ENCODE results near the gene CRTC2. TPM values are rescaled to one million over a fixed set of nuclear protein-coding genes. Genes with fewer than 3 reads are reported as not detected.

CRTC2 gene
- total RNA-seq, 1 experiment from 2014 or later = 11.2 TPM

GRCh38 chr1:153973525-153973924 lies 15.1 kb upstream of the CRTC2 start:
- DNase-seq (ENCODE audit: low read depth) = no peak

- no peak for DNase-seq (ENCODE audit: low read depth)
Measured at GRCh38 chr1:153973071-153973470, 14.7 kb upstream of the CRTC2 start.

GRCh38 chr1:153970346-153970745 lies 11.9 kb upstream of the CRTC2 start:
- no peak for DNase-seq (ENCODE audit: low read depth)

- no peak for DNase-seq (ENCODE audit: low read depth)
Measured at GRCh38 chr1:153968972-153969371, 10.6 kb upstream of the CRTC2 start.

GRCh38 chr1:153968408-153968807 lies 10.0 kb upstream of the CRTC2 start:
- no peak for DNase-seq (ENCODE audit: low read depth)

GRCh38 chr1:153968000-153968363 lies 9.6 kb upstream of the CRTC2 start:
- DNase-seq (ENCODE audit: low read depth) = no peak

- DNase-seq (ENCODE audit: low read depth) = peak; percentile 96
Measured at GRCh38 chr1:153967107-153967999, 8.9 kb upstream of the CRTC2 start, which contains the start of gene CREB3L4. TSS of gene CREB3L4 (plus strand) at chr1:153967902. CDS start at chr1:153968526, 624 bp downstream.

DNA sequence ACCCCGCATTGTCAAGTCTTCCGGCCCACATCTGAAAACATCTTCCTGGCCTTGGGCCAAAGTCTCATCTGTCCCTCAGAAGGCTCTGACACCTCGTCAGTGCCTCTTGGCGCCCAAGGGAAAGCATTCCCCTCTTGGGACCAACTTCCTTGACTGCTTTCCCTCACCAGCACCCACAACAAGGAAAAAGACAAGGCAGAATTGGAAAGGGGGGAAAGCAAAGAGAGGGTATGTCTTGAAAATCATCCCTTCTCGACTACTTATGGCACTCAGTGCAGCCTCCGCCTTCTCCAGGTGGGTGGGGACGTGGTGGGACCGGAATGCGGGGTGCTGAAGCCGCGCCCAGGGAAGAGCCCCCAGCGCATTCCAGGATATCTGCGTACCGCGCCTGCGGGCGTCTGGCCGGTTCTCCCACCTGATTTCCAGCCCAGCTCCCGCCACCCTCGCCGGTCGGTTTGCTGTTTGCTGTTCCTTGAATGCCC lies 5.5 kb upstream of the CRTC2 start:
- DNase-seq (ENCODE audit: low read depth) = peak; percentile 65

DNA sequence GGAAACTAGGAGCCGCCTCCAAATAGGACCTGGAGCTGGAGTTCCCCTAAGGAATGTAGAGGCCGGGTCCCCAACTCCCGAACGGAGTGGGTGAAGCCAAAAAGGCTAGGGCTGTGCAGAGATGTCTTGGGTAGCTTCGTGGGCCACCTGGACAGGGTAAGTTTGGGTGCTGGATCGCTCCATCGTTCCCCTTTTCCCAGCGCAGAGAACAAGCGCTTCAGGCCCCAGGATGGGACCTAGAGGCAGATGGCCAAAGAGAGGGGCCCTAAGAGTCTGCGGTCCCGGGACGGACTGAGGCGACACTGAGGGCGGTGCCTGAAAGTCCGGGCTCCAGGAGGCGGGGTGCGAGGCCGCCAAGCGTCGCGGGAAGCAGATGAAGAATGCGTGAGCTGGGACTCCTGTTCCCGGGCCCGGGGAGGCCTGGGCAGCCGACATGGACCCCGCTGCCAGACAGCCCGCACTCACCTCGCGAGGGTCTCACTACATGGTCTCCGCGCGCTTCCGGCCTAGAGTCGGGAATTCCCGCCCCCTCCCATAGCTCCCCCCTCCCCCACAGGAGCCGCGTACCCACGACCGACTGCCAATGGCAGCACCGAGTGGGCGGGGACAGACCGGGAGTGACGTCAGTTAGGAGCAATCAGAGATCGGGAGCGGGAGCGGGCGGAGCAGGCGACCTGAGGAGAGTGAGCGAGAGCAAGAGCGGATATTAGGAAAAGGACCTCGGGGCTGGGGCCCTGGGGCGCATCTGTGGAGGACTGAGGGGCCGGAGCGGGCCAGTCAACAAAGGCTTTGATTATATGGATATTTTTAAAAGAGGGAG lies 4.8 kb upstream of the CRTC2 start, which contains the start of gene SLC39A1:
SLC39A1 (minus strand) TSS at position 508 of the 820 bp plus-strand sequence. CDS start 822 bp downstream, outside the sequence.
- DNase-seq (ENCODE audit: low read depth) = peak; percentile 93

- peak; percentile 65 for DNase-seq (ENCODE audit: low read depth)
Measured at GRCh38 chr1:153962088-153963029, 3.9 kb upstream of the CRTC2 start.

- DNase-seq (ENCODE audit: low read depth) = no peak
Measured at GRCh38 chr1:153961421-153961820, 3.0 kb upstream of the CRTC2 start.

GRCh38 chr1:153960206-153960605 lies 1.8 kb upstream of the CRTC2 start:
- no peak for DNase-seq (ENCODE audit: low read depth)

- no peak for DNase-seq (ENCODE audit: low read depth)
Measured at GRCh38 chr1:153959454-153959853, 1.0 kb upstream of the CRTC2 start.

DNA sequence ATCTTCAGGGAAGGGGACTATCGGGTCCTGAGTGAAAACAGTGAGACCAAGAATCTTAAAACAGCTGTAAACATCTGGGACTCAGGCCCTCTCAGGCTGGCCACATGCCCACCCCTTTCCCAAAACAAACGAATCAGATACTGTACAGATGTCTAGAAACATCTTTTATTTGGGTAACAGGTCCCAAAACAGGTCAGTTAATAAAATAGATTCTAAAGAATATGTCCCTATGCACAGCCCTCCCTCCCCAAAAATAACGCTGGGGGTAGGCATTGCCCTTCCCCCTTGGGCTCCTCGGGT lies 499 bp upstream of the CRTC2 start:
- no peak for DNase-seq (ENCODE audit: low read depth)

GRCh38 chr1:153957744-153958110 lies 685 bp downstream of the CRTC2 start:
- no peak for DNase-seq (ENCODE audit: low read depth)

- no peak for DNase-seq (ENCODE audit: low read depth)
Measured at GRCh38 chr1:153956997-153957715, 1.3 kb downstream of the CRTC2 start.

- DNase-seq (ENCODE audit: low read depth) = no peak
Measured at GRCh38 chr1:153954826-153955225, 3.6 kb downstream of the CRTC2 start.

DNA sequence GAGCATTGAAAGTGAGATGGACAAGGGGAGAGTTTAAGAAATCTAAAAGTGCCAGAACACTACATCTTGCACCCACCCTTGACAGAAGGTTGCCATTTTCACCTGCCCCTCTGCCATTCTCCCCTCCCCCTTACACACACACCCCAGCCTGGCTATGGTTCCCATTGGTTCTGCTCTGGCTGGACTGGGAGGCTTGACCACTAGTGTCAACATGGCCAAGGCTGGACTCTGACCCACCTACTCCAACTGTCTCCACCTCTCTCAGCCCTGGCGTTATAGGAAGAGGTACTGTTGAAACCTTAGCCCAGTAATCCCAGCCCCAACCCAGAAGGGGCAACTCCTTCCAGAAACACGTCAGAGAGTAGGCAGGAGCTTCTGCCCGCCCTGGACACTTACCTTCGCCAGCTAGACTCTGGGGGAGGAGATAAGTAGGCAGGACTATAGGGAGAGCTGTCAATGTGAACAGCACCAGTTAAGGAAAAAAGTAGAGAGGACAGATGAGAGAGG lies 4.5 kb downstream of the CRTC2 start:
- no peak for DNase-seq (ENCODE audit: low read depth)

- DNase-seq (ENCODE audit: low read depth) = no peak
Measured at GRCh38 chr1:153951801-153952200, 6.6 kb downstream of the CRTC2 start.

DNA sequence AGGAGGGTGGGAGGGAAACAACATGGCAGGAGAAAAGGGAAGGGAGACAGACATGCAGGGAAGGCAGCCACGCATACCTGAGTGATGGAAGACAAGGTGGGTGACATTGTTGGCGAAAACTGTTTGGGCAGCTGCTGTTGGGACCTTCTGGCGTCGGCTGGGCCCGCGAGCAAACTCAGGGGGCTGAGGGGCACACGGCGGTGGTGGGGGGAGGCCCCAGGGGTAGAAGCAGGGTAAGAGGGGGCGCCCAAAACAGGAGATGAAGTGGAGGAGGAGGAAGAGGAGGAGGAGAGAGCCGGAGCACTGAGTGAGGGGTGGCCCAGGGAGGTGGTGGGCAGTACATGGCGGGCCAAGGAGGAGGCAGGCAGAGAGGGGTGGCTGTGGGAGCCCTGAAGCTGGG lies 7.2 kb downstream of the CRTC2 start:
- no peak for DNase-seq (ENCODE audit: low read depth)

Data from RPMI7951 (cell line).